GM06990 (cell line): Measurements from ENCODE around the gene SLC25A33.

ENCODE experiments used
- DNase-seq: peaks from one replicate; pipeline ENCODE4 v3.0.0-alpha.2; 2011; ENCODE audit not compliant: insufficient read length; ENCODE audit errors: extremely low read depth
- H3K27me3 ChIP-seq: replicated peaks from 2 replicates; pipeline ENCODE4 v1.6.0; 2011; ENCODE audit warnings: low read length; ENCODE audit not compliant: control insufficient read depth, insufficient read depth
- H3K36me3 ChIP-seq: 2 replicates; pipeline ENCODE4 v1.5.1; 2011; ENCODE audit warnings: low read length; ENCODE audit not compliant: control insufficient read depth, insufficient read depth
- H3K4me3 ChIP-seq: replicated peaks from 2 replicates; pipeline ENCODE4 v1.5.1; 2011; ENCODE audit warnings: low read depth, mild to moderate bottlenecking, control low read depth, low read length
- CTCF ChIP-seq: IDR thresholded peaks from 2 replicates; pipeline ENCODE4 v1.5.1; 2011; ENCODE audit warnings: low read length, control low read depth, mild to moderate bottlenecking, inconsistent platforms; ENCODE audit not compliant: insufficient read depth, poor library complexity, severe bottlenecking

Gene SLC25A33

GRCh38 chr1:9603766-9604753, 64.8 kb downstream of the SLC25A33 start:
- TF ChIP-seq CTCF = no peak
- peaks cover 32% of the 10 kb centered on the region for H3K36me3 ChIP-seq
- H3K4me3 ChIP-seq = no peak overlapping the region
- DNase-seq = no peak
- H3K27me3 ChIP-seq = no peaks in the 10 kb centered on the region

- no peak overlapping the region for H3K4me3 ChIP-seq
- no peak for TF ChIP-seq CTCF
- peaks cover 35% of the 10 kb centered on the region for H3K36me3 ChIP-seq
- no peaks in the 10 kb centered on the region for H3K27me3 ChIP-seq
- DNase-seq = no peak
These were observed 65.6 kb downstream of the SLC25A33 start for GRCh38 chr1:9604836-9605235.

- no peak overlapping the region for H3K4me3 ChIP-seq
- DNase-seq = no peak
- TF ChIP-seq CTCF = no peak
- H3K36me3 ChIP-seq = peaks cover 38% of the 10 kb centered on the region
- no peaks in the 10 kb centered on the region for H3K27me3 ChIP-seq
These were observed 66.7 kb downstream of the SLC25A33 start for GRCh38 chr1:9605946-9606455.

DNA sequence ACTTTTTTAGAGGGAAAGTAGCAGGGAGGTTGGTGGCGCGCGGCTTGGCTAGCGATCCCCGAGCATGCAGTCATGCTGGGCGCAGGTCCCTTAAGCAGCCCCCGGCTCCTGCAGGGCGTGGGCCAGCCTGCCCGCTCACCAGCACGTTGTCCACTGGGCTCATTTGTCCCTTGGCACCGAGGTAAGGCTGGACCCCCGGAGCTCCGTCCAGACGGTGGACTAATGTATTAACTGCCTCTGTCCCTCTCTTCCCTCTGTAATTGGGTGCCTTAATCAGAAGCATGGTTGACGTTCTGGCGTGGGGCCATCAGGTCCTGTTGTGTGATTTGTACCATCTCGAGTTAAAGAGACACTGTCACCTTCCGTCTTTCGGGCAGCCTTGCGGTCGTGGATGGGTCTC, 67.2 kb downstream of the SLC25A33 start:
- H3K36me3 ChIP-seq = peaks cover 34% of the 10 kb centered on the region
- H3K4me3 ChIP-seq = no peak overlapping the region
- no peaks in the 10 kb centered on the region for H3K27me3 ChIP-seq
- TF ChIP-seq CTCF = no peak
- no peak for DNase-seq

DNA sequence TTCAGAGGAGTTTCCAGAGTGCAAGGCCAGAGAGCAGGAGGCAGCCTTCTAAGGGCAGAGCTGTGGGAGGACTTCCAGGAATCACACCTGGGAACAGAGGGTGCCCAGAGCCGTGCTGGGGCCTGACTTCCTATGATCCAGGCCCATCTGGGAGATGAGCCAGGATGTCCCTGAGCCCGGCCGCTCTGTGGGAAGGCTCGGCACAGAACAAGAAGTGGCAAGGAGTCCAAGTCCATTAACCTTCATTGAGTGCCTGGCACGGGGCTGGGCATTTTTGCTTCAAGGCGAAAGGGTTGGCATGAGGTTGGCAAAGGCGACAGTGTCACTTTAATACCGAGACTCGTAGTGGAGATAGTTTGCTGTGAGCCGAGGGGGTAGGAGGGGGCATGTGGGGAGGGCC, 67.7 kb downstream of the SLC25A33 start:
- no peak for DNase-seq

More for the DNA sequence above, 67.7 kb downstream of the SLC25A33 start:
- no peaks in the 10 kb centered on the region for H3K27me3 ChIP-seq
- no peak for TF ChIP-seq CTCF
- peaks cover 29% of the 10 kb centered on the region for H3K36me3 ChIP-seq
- no peak overlapping the region for H3K4me3 ChIP-seq
